ENCODE results near the gene MAB21L2.

DNA sequence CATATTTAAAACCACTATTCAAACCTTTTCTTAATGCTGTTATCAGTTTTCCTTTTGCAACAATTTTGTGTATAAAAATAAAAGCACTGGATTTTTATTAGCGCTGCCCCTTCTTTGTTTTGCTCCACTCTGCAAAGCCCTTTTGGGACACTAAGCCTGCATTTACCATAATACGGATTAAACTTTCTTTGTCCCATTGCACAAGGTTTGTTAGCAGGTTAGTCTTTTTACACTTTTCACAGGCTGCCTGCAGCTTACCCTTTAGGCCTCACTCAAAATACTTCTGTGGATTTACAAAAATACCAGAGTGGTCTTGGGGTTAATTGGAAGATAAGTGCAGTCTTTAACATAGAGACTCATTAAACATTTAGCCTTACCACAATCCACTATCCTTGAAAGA lies 35.7 kb upstream of the MAB21L2 start:
- TF ChIP-seq CTCF (IDR thresholded peaks at IDR 0.05) (no peak), ZNF423 (CRISPR knock-in tag; IDR thresholded peaks at IDR 0.05) (no peak), ZNF138 (CRISPR knock-in tag; conservative IDR thresholded peaks at IDR 0.05) (no peak), CREB1 (CRISPR knock-in tag; IDR thresholded peaks at IDR 0.05) (no peak), JUN (CRISPR knock-in tag; IDR thresholded peaks at IDR 0.05) (no peak), RELA (CRISPR knock-in tag; IDR thresholded peaks at IDR 0.05; ENCODE audit: borderline replicate concordance) (no peak)
- TF ChIP-seq, protein P1, sequence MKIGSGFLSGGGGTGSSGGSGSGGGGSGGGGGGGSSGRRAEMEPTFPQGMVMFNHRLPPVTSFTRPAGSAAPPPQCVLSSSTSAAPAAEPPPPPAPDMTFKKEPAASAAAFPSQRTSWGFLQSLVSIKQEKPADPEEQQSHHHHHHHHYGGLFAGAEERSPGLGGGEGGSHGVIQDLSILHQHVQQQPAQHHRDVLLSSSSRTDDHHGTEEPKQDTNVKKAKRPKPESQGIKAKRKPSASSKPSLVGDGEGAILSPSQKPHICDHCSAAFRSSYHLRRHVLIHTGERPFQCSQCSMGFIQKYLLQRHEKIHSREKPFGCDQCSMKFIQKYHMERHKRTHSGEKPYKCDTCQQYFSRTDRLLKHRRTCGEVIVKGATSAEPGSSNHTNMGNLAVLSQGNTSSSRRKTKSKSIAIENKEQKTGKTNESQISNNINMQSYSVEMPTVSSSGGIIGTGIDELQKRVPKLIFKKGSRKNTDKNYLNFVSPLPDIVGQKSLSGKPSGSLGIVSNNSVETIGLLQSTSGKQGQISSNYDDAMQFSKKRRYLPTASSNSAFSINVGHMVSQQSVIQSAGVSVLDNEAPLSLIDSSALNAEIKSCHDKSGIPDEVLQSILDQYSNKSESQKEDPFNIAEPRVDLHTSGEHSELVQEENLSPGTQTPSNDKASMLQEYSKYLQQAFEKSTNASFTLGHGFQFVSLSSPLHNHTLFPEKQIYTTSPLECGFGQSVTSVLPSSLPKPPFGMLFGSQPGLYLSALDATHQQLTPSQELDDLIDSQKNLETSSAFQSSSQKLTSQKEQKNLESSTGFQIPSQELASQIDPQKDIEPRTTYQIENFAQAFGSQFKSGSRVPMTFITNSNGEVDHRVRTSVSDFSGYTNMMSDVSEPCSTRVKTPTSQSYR (CRISPR knock-in tag; IDR thresholded peaks at IDR 0.05), result no peak
